Right renal cortex interstitium (tissue), 3 donors: Measurements from ENCODE around the gene WDR93. TPM values are rescaled to one million over a fixed set of nuclear protein-coding genes. Genes with fewer than 3 reads are reported as not detected.

Experiments used
- DNase-seq, 3 donors: peaks; one replicate each; pipeline ENCODE4 v3.0.0-alpha.2; 2013; ENCODE audit warnings: low read depth in 3 of 3, low spot score in 2 of 3
- polyA plus RNA-seq, 3 donors: library from polyadenylated mRNA; unstranded; fragments of 120-200 nt; gene quantifications; one replicate each; pipeline ENCODE4 v1.2.1, GENCODE V29; 2013; ENCODE audit not compliant: insufficient read length in 3 of 3

The WDR93 gene
- polyA plus RNA-seq, 3 donors = 1.9 to 3.0 (median 2.3) TPM

- no peak for DNase-seq
Observed at GRCh38 chr15:89660556-89660955, 30.1 kb upstream of the WDR93 start.

- no peak for DNase-seq
Observed at GRCh38 chr15:89662893-89663626, 27.6 kb upstream of the WDR93 start.

DNA sequence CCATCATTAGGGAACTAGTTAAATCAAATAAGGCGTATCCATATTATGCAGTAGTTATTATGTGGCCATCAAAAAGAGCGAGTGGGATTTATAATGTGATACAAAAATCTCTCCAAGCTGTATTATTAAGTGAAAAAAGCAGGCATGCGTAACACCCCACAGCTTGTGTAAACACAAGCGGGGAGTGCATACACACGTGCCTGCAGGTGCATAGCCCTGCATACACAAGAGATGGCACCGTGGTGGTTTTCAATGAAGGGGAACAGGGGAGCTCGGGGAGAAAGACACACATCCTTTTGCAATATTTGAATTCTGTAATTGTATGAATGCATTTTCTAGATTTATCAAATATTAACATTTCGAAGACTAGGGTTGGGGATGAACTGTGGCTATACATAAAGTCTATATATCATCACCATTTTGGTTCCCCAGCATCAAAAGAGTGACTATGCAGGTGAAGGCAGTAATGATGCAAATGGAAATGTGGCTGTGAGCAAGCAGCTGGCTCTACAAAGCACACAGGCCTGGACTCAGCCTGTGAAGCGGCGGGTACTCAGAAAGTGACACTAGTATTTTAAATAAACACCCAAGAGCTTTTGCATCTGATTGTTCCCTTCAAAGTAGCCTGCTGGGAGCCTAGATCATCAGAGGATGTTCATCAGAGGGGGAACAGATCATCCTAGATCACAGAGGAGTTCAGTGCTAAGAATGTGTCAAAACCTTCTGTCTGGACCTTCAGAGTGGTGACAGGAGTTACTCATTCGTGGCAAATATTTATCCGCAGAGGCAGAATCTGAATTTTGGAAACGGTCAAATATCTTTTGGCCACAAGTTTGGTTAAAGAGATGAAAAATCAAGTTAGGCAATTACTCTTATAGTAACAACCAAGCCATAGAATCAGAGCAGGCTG lies 25.9 kb upstream of the WDR93 start:
- no peak for DNase-seq

GRCh38 chr15:89665449-89666181 lies 25.0 kb upstream of the WDR93 start:
- DNase-seq = no peak

DNA sequence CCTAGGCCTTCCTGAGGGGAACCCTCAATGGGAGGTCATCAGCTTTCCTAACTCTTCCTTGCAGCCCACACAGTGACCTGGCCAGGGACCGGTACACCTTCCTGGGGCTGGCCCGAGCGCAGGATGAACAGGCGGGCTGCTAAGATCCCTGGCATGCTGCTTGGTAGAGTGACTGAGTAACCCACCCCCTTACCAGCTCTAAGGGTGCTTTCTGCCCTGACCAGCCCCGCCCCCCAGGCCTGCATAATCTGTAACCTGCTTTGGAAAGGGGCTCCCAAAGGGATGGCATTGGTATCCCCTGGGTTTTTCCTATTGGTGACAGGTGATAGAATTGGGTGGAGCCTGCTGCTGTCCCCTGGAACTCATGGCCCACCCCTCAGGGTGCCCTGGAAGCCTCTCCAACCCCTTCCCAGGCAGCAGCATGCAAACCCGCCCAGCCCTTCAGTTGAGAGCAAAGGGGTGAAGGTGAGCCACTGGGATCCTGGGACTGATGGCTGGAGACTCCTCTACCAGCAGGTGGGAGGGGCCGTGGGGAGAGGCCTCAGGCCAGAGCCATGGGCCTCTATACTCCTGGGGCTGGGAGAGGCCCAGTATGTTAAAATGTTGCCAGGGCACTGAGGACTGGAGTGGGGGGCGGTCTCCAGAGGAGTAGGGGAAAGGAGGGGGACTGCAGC lies 24.3 kb upstream of the WDR93 start:
- DNase-seq = no peak

DNA sequence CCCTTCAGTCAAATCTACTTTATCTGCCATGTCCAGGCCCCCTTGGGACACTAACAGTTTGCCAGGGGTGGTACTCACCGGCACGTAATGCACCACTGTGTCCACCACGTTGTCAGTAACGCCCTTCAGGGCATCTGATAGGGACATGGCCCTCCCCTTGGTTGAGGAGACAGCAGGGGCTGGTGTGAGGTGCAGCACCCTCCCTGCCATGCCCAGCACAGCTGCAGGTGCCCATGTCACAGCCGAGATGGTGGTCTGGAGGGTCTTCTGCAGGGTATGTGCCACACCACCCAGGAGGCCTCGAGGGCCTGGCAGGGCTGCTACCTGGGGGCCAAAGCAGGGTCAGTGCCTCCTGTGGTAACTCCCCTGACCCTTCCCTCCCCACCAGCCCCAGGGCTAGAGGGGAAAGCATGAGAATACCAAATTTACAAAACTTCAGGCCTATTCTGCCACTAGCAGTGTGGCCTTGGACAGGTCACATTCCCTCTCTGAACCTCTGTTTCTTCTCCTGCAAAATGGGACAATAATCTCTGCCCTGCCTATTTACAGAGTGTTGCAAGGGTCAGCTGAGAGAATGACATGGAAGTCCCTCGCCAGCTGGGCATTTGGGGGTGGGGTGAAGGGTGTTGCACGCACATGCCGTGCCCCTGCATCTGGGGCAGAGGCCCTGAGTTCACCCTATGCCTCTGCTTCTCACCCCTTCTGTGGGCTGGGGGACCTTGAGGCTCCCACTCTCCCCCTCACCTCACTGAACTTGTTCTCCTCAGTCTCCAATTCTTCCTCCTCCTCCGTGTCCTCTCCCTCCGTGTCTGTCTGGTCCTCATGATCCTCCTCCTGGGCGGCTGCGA lies 23.5 kb upstream of the WDR93 start:
- no peak for DNase-seq

- no peak for DNase-seq
Observed at GRCh38 chr15:89667706-89667960, 23.0 kb upstream of the WDR93 start.

- DNase-seq = no peak
Observed at GRCh38 chr15:89668171-89668570, 22.4 kb upstream of the WDR93 start.

DNA sequence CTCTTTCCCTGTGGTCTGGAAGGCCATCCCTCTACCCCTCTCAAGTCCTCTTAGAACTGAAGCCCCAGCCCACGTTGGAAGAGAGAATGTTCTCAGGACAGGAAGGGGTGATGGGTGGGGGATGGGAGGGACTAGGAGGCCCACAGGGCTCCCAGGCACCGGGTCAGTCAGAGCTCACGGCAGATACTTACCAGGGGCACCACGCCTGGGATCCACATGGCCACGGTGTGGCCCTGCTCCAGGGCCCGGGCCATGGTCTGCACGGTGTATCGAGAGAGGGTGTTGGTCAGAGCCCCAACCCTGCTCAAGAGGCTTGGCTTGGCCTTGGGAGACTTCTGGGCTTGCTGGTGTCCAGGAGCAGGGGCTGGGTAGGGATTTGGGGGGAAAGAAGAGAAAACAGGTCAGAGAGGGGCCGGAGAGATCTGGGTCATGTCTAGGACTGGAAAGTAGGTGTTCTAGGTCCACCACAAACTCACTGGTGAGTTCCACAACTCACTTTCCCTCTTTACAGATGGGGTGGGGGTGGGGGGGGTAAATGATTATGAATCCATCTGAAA lies 21.2 kb upstream of the WDR93 start:
- no peak for DNase-seq

GRCh38 chr15:89669941-89670340 lies 20.7 kb upstream of the WDR93 start:
- no peak for DNase-seq

DNA sequence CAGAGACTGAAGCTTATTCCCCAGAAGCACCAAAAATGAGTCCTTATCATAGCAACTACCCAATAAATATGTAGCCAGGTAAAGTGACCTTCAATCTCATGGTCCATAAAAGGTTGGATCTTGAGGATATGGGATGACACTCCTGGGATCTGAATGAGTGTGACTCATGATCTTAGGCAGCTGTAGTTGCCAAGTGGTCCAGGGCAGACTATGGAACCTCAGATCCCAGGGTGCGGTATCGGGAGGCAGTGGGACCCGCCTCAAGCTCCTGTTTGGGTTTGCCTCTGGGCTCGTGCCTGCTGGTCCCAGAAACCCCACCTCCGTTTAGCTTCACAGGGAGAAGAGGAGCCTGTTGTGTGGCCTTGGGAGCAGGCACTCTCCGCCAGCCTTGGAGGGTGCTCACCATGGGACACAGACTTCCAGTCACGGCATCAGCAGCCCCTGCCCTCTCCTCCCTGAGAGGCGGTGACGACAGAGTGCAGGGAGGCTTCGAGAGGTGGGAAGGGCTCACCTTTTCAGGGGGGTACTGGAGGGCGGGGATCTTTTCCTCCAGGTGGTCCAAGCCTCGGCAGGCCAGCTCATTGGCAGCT lies 19.5 kb upstream of the WDR93 start:
- no peak for DNase-seq

GRCh38 chr15:89671687-89672086 lies 18.9 kb upstream of the WDR93 start:
- no peak for DNase-seq

GRCh38 chr15:89672221-89673164 lies 18.1 kb upstream of the WDR93 start:
- no peak for DNase-seq

DNA sequence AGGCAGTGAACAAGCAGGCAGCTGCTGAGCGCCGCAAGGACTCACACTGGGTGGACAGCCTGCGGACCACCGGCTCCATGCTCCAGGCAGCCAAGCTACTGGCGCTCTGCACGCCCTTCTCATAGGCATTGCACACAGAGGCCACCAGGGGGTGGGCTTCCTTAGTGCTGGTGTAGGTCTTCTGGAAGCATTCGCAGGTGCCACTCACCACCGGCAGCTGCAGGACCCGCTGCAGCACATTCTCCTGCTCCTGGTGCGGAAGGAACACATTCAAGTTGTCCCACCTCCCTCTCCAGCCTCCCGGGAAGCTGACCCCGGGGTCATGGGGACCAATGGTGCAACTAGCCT lies 17.5 kb upstream of the WDR93 start:
- no peak for DNase-seq

DNA sequence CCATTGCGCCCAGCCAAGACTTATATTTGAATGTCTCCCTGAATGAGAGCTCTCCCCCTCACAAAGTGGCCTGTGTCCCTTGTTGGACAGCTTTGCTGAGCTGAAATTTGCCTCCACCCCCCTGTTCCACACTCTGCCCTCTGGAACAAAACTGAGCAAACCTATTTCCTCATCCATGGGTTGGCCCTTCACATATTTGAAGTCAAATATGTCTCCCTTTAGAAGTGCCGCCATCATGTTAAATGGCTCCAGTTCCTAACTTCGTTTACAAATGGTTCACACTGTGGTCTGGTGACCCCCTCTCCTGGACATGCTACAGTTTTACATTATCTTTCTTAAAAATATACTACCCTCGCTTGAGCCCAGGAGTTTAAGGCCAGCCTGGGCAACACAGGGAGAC lies 16.1 kb upstream of the WDR93 start:
- DNase-seq = no peak

DNA sequence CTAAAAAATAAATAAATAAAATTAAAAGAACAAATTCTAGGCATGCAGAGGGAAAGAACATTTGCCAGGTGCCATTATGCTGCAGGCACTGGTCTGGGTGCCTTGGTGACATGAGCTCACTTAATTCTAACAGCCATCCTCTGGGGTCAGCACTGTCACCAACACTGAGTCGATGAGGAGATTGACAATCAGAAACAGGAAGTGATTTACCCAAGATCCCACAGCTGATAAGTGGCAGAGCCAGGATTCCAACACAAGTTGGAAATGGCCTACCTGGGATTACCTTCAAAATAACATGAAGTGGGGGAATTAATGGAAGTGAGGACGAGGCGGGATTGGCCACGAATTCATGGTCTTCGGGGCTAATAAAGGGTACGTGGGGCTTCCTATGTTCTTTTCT lies 15.0 kb upstream of the WDR93 start:
- no peak for DNase-seq

- no peak for DNase-seq
Observed at GRCh38 chr15:89677381-89677780, 13.2 kb upstream of the WDR93 start.

GRCh38 chr15:89679212-89679611 lies 11.4 kb upstream of the WDR93 start, which contains the start of gene PLIN1:
TSS of gene PLIN1 (minus strand) at chr15:89679367. CDS start at chr15:89677489, 1,878 bp downstream.
- DNase-seq = no peak
